Skeletal muscle satellite cell (primary cell): ENCODE measurements around the gene IL10. TPM values are rescaled to one million over a fixed set of nuclear protein-coding genes. Genes with fewer than 3 reads are reported as not detected.

Experiments used
- H3K27me3 ChIP-seq: 2 replicates; pipeline ENCODE4 v1.7.0; 2013; ENCODE audit warnings: low read length; ENCODE audit not compliant: control insufficient read depth, insufficient read depth
- H3K36me3 ChIP-seq: 2 replicates; pipeline ENCODE4 v1.7.0; 2013; ENCODE audit warnings: mild to moderate bottlenecking, control low read depth, low read length; ENCODE audit not compliant: insufficient read depth
- H3K4me1 ChIP-seq: 2 replicates; pipeline ENCODE4 v1.7.0; 2013; ENCODE audit warnings: low read length; ENCODE audit not compliant: control insufficient read depth, insufficient read depth
- H3K4me2 ChIP-seq: 2 replicates; pipeline ENCODE4 v1.7.0; 2013; ENCODE audit warnings: mild to moderate bottlenecking, low read length
- H3K4me3 ChIP-seq: 2 replicates; pipeline ENCODE4 v1.7.0; 2013; ENCODE audit warnings: low read length
- H3K9ac ChIP-seq: 2 replicates; pipeline ENCODE4 v1.7.0; 2013; ENCODE audit warnings: mild to moderate bottlenecking, low read depth, low read length, moderate library complexity
- H3K9me3 ChIP-seq: replicated peaks from 2 replicates; pipeline ENCODE4 v1.7.0; 2013; ENCODE audit warnings: mild to moderate bottlenecking, control low read depth, low read length
- small RNA-seq: library from RNA; depleted of rRNA; stranded (forward); fragments of <200 nt; gene quantifications from one replicate; pipeline ENCODE3, GENCODE V24; 2012

The IL10 gene

DNA sequence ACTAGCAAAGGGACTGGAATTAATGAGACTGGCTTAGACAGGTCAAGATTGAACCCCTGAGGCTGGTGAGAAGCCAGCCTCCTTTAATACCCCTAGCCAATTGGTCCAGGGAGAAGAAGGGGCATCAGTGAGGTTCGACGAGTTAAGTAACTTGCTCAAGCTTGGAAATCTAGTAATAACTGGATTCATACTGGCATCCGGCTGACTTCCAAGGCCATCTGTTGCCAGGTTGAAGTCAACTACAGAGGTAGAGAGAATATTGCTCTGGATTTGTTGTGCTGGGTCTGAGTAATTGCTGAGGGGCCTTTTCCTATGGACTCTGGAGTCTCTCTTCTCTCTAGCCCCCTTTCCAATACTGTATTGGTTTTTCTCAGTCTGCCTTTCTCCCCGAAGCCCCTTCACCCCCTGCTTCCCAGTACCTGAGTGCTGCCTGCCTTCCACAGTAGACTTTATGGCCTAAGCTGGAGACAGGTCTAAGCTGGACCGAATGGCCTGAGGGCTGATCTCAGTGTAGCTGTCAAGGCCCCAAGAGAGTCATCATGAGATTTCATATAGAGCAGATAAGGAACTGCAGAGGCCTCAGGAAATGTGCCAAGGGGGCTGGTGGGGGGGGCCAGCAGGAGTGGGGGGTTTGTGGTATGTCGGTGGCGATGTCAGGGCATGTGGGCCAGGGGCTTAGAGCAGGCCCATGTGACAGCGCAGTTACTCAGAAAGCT is 44.2 kb downstream of the IL10 start:
- Histone ChIP-seq H3K4me2 (no peak overlapping the region), H3K4me1 (peaks cover 17% of the 10 kb centered on the region), H3K36me3 (peaks cover 41% of the 10 kb centered on the region), H3K4me3 (no peak overlapping the region), H3K9ac (no peak overlapping the region), H3K9me3 (no peaks in the 10 kb centered on the region), H3K27me3 (no peaks in the 10 kb centered on the region)

DNA sequence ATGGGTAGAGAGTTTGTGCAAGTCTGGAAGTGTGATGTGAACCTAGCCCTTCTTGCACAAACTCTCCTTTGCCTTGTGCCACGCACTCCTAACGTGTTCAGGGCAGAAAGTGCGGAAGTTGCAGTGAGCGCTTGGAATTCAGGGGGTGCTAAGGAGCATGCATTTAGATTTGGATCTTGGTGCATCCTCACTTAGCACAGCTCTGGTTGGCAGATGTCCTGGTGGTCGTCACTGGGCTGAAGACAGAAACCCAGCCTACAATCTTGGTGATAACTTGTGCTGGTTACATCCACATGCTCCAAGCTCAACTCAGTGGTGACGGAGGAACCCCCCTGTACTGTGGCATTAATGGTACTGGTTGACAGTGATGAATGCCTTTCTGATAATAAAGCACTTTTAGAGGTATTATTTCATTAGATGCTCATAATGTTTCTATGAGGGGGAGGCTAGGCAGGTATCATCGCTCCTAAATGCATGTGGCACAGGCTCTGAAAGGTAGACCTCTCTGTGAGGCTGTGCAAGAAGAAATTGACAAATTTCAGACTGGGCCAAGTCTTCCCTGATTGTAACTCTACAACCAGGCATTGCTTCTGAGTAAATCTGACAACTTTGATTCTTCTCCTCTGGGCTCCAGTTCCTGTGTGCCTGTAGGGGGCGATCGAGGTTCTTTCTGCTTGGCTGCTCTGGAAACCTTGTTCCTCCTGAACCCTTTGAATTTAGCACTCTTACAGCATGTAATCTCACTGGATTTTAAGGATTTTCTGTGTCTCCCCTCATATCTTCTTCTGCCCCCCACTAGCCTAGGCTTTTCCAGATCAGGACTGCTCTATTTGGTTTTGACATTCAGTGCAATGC is 47.0 kb downstream of the IL10 start:
- Histone ChIP-seq H3K4me3 (no peak overlapping the region), H3K4me1 (peaks cover 29% of the 10 kb centered on the region), H3K9me3 (no peaks in the 10 kb centered on the region), H3K27me3 (no peaks in the 10 kb centered on the region), H3K4me2 (no peak overlapping the region), H3K9ac (no peak overlapping the region), H3K36me3 (peaks cover 14% of the 10 kb centered on the region)

DNA sequence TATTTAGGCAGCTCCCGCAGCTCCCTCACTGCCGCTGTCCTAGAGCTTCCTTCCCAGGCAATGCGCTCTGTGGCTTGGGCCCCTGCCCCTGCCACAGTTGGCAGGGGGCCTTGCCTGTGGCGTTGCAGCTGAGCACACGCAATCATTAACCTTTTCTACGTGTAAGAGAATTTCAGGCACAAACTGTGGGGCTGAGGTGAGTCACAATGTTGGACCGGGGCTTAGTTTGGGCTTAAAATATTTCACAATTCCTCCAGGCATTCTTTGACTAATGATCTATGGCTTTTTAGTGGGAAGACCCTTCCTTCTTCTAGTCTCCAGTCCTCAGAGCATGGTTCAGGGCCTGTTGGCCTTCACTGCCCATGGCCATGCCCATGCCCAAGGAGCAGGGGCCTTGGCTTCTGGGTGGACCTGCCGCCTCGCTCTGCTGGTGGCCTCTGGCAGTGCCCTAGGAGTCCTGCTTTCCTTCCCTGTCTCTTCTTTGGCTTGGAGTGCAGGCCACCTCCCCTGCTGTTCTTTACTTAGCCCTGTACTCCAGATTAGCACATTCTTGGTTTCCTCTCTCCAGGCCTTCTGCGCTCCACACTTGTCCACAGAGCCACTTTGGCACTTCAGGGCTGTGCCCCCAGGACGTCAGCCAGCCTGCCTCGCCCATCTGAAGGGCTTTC is 48.4 kb downstream of the IL10 start:
- Histone ChIP-seq H3K27me3 (no peaks in the 10 kb centered on the region), H3K9me3 (no peaks in the 10 kb centered on the region), H3K4me1 (peaks cover 29% of the 10 kb centered on the region), H3K9ac (no peak overlapping the region), H3K4me2 (peak overlapping the region; percentile 30), H3K4me3 (peak overlapping the region; percentile 36), H3K36me3 (no peaks in the 10 kb centered on the region)

DNA sequence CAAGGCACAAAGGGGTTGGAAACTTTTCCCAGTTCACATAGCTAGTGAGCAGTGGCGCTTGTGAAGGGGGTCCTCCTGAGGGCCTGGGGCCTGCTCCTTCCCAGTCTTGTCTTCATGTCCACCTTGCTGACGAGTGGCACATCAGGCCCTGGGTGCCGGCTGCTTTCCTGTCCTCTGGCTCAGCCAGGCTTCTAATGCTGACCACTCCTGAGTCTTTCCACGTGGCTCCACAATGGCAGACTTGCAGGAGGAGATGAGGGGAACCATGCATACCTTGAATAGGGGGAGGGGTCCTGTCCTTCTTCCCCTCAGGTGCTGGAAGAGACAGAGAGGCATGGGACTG is 48.9 kb downstream of the IL10 start:
- Histone ChIP-seq H3K27me3 (no peaks in the 10 kb centered on the region), H3K4me2 (peak overlapping the region; percentile 30), H3K4me3 (peak overlapping the region; percentile 36), H3K9me3 (no peaks in the 10 kb centered on the region), H3K9ac (no peak overlapping the region), H3K36me3 (no peaks in the 10 kb centered on the region), H3K4me1 (peaks cover 29% of the 10 kb centered on the region)

DNA sequence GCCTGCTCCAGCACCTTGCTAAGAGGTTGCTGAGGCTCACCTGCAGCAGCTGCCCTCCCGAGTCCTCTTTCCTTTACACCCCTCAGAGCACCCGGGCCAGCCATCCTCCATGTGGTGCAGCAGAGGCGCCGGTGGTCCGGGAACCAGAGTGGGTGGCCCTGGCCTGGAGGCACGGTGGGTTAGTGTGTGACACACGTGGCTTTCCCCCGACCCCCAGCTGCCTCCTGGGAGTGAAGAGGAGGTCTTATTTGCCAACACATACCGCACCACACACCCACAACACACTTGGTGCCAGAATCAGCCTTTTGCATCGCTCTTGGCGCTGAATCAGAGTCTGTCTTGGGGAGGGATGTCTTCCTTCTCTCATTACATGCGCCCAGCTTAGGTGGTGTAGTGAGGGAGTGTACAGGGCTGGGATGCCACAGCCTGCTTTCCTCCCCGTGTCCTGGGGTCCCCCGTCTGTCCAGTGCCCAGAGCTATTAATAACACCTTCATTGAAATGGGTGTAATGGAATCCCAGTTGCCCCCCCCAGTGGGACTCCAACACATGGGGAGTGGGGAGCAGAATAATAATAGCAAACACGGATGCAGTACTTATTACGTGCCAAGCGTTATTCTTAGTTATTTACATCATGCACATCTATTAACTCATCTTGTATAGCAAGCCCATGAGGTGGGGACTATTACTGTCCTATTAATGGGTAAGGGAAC is 49.4 kb downstream of the IL10 start:
- H3K4me2 ChIP-seq: peak overlapping the region; percentile 30
- H3K27me3 ChIP-seq: no peaks in the 10 kb centered on the region
- H3K9me3 ChIP-seq: no peaks in the 10 kb centered on the region
- H3K9ac ChIP-seq: no peak overlapping the region
- no peaks in the 10 kb centered on the region for H3K36me3 ChIP-seq
- peaks cover 29% of the 10 kb centered on the region for H3K4me1 ChIP-seq
- H3K4me3 ChIP-seq: no peak overlapping the region

DNA sequence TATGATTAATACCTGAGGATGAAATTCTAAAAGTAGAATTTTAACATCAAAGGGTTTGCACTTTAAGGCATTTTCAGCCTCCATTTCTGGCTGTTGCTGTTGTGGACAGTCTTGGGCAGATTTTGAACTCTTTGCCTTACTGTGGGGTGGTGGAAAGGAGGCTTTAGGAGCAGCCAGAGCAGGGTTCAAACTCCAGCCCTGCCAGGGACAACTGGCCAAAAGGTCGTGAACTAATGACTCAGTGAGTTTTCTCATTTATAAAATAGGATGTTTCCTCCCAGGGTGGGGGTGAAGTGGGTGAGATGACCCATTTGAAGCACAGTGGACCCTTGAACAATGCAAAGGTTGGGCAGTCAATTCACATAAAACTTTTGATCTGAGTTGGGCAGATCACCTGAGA is 50.8 kb downstream of the IL10 start:
- Histone ChIP-seq H3K27me3 (no peaks in the 10 kb centered on the region), H3K9me3 (no peaks in the 10 kb centered on the region), H3K4me3 (no peak overlapping the region), H3K4me2 (no peak overlapping the region), H3K4me1 (peaks cover 33% of the 10 kb centered on the region), H3K9ac (no peak overlapping the region), H3K36me3 (no peaks in the 10 kb centered on the region)

DNA sequence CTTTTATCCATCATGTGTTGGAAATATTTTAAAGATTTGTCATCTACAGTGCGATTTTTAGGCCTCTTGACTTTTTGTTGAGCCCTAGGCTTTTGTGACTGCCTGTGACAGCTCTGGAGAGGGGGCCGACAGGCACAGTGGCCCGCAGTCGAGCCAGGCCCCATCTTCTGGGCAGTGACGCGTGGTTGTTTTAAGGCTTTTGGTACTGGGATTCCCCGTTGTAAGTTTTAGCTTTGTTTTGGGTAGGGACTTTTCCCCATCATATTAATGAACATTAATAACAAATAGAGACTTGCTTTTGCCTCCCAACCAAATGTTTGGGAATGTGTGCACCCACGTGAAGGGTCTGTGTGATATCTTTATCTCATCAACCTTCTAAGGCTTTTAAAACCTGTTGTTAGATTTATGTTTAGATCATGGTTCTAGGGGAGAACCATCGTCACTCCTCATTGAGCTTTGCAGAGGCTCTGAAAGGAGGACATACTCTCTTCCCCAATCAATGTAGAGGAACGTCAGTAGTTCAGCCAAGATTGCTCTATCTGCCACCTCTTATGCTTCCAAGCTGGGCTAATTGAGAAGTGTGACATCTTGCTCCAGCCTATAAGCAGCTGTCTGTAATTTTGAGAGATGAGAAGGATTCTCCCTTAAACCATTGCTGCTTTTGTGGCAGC is 53.0 kb downstream of the IL10 start:
- Histone ChIP-seq H3K4me2 (no peak overlapping the region), H3K4me3 (no peak overlapping the region), H3K9me3 (no peaks in the 10 kb centered on the region), H3K9ac (no peak overlapping the region), H3K4me1 (peaks cover 38% of the 10 kb centered on the region), H3K36me3 (no peaks in the 10 kb centered on the region), H3K27me3 (no peaks in the 10 kb centered on the region)

DNA sequence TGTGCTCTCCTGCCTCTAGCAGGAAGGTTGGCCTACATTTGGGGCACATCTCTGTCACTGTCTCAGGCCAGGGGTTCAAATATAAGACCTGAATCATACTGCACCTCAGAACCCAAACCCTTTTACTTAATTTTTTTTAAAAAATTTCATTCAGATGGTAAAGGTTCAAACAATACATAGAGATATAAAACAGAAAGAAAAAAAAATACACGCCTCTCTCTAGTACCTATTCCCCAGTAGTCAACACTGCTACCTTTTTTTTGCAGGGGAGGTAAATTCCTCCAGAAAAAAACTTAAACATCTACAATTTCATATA is 54.7 kb downstream of the IL10 start:
- Histone ChIP-seq H3K4me3 (no peak overlapping the region), H3K4me1 (peaks cover 36% of the 10 kb centered on the region), H3K4me2 (no peak overlapping the region), H3K9me3 (no peaks in the 10 kb centered on the region), H3K36me3 (no peaks in the 10 kb centered on the region), H3K27me3 (no peaks in the 10 kb centered on the region), H3K9ac (no peak overlapping the region)

Small RNAs within 50 kb of the gene (small RNA-seq; reads per million reads assigned to genes)
- gene RF00019: not detected
